Prostate gland (tissue), 2 donors: ENCODE results near the gene CEP112. TPM values are rescaled to one million over a fixed set of nuclear protein-coding genes. Genes with fewer than 3 reads are reported as not detected.
"Not testable (repeated sequence)": the region's sequence is repeated elsewhere in the genome, so short reads cannot be mapped to it uniquely, and the experiment has no call there.

ENCODE experiments used
- DNase-seq: peaks from one replicate; pipeline ENCODE4 v3.0.0-alpha.2; 2019; ENCODE audit warnings: low spot score
- H3K27ac ChIP-seq, 2 donors: fragments of 200-600 bp; sonication (generic); 2 replicates each; pipeline ENCODE4 v1.5.1; 2017 to 2019
- H3K27me3 ChIP-seq: fragments of 200-600 bp; sonication (generic); replicated peaks from 2 replicates; pipeline ENCODE4 v1.5.1; 2019; ENCODE audit not compliant: insufficient read depth
- H3K36me3 ChIP-seq, 2 donors: fragments of 200-600 bp; sonication (generic); 1 replicate in 1 of 2; 2 replicates in 1 of 2; pipeline versions ENCODE4 v1.5.1 to v1.8.1; 2017 to 2019
- H3K4me1 ChIP-seq: fragments of 200-600 bp; sonication (generic); replicated peaks from 2 replicates; pipeline ENCODE4 v1.5.1; 2019
- H3K4me3 ChIP-seq, 2 donors: fragments of 200-600 bp; sonication (generic); 2 replicates each; pipeline ENCODE4 v1.5.1; 2017 to 2019
- H3K9me3 ChIP-seq: fragments of 200-600 bp; sonication (generic); 2 replicates; pipeline ENCODE4 v1.5.1; 2017
- CTCF ChIP-seq, 4 experiments: fragments of 200-600 bp in 2 of 4; fragments of 450-650 bp in 2 of 4; sonication (generic) in 2 of 4; IDR thresholded peaks; 1 replicate in 3 of 4; 2 replicates in 1 of 4; pipeline ENCODE4 v1.5.1; 2016 to 2019; ENCODE audit warnings: antibody characterized with exemption in 4 of 4, mild to moderate bottlenecking in 2 of 4, moderate library complexity in 2 of 4
- POLR2A ChIP-seq: fragments of 450-650 bp; IDR thresholded peaks from one replicate; pipeline ENCODE4 v1.6.1; 2016; ENCODE audit warnings: antibody characterized with exemption, mild to moderate bottlenecking
- POLR2AphosphoS5 ChIP-seq: sonication (generic); formaldehyde crosslinking; IDR thresholded peaks from one replicate; pipeline ENCODE4 v1.6.1; 2017; ENCODE audit warnings: antibody characterized with exemption
- WGBS: methylation state at CpG from one replicate; pipeline ENCODE4 v1.1.5; 2018; 5-methylcytosine and 5-hydroxymethylcytosine counted together
- intact Hi-C: fragments of 100-400 bp; cut with DNase I; formaldehyde crosslinking; loops from one replicate; pipeline ENCODE4 v1.14.2; 2022
- total RNA-seq, 2 donors: library from RNA; depleted of rRNA; stranded (reverse); fragments of >200 nt; gene quantifications; one replicate each; pipeline ENCODE4 v1.1.0, GENCODE V29; 2016

The CEP112 gene
- total RNA-seq, 2 donors from 2014 or later = 2.3 to 22.8 TPM

GRCh38 chr17:66171172-66171571 lies 20.8 kb downstream of the CEP112 start:
- no peaks in the 10 kb centered on the region for H3K27me3 ChIP-seq
- H3K9me3 ChIP-seq = no peaks in the 10 kb centered on the region
- no peaks in the 10 kb centered on the region for H3K4me1 ChIP-seq
- intact Hi-C loops = no loop called here
- no peak overlapping the region for H3K27ac ChIP-seq
- no peak overlapping the region for H3K4me3 ChIP-seq
- H3K36me3 ChIP-seq = no peaks in the 10 kb centered on the region
- TF ChIP-seq CTCF (IDR thresholded peaks at IDR 0.05) (no peak), POLR2AphosphoS5 (no peak), POLR2A (no peak)
- no peak for DNase-seq

- 89% methylated on average over 3 of the region's 3 CpGs for WGBS
- H3K27me3 ChIP-seq = no peaks in the 10 kb centered on the region
- H3K36me3 ChIP-seq = no peaks in the 10 kb centered on the region
- H3K27ac ChIP-seq = no peak overlapping the region
- H3K9me3 ChIP-seq = no peaks in the 10 kb centered on the region
- intact Hi-C loops = loop anchor here (5.0 to 10.0 kb wide), 3 partner anchors 715 to 935 kb away; no protein-coding TSS in a partner anchor
- no peaks in the 10 kb centered on the region for H3K4me1 ChIP-seq
- TF ChIP-seq CTCF (IDR thresholded peaks at IDR 0.05) = no peak
- TF ChIP-seq POLR2AphosphoS5 = no peak
- TF ChIP-seq POLR2A = no peak
- no peak for DNase-seq
- H3K4me3 ChIP-seq = no peak overlapping the region
These were observed 22.1 kb downstream of the CEP112 start for GRCh38 chr17:66169839-66170238.

GRCh38 chr17:66167189-66167815 lies 24.6 kb downstream of the CEP112 start:
- Histone ChIP-seq H3K4me1 (no peaks in the 10 kb centered on the region), H3K36me3 (no peaks in the 10 kb centered on the region), H3K9me3 (no peaks in the 10 kb centered on the region), H3K27me3 (no peaks in the 10 kb centered on the region), H3K27ac (no peak overlapping the region), H3K4me3 (no peak overlapping the region)
- no peak for DNase-seq
- 68% methylated on average over 5 of the region's 5 CpGs for WGBS
- intact Hi-C loops = loop anchor here (5.0 to 10.0 kb wide), 3 partner anchors 713 to 933 kb away; no protein-coding TSS in a partner anchor
- TF ChIP-seq CTCF (IDR thresholded peaks at IDR 0.05) (no peak), POLR2A (no peak), POLR2AphosphoS5 (no peak)

GRCh38 chr17:66165537-66166123 lies 26.3 kb downstream of the CEP112 start:
- no peak for TF ChIP-seq POLR2AphosphoS5
- peak; percentile 59 to 84 (median 78) for TF ChIP-seq CTCF (IDR thresholded peaks at IDR 0.05)
- no peak for TF ChIP-seq POLR2A
- Histone ChIP-seq H3K27ac (no peak overlapping the region), H3K27me3 (no peaks in the 10 kb centered on the region), H3K4me3 (no peak overlapping the region), H3K9me3 (no peaks in the 10 kb centered on the region), H3K36me3 (no peaks in the 10 kb centered on the region), H3K4me1 (no peaks in the 10 kb centered on the region)
- peak; percentile 13 for DNase-seq
- intact Hi-C loops = loop anchor here (5.0 to 10.0 kb wide), 3 partner anchors 711 to 931 kb away; no protein-coding TSS in a partner anchor

- H3K27ac ChIP-seq, H3K36me3 ChIP-seq, H3K9me3 ChIP-seq, H3K4me3 ChIP-seq, DNase-seq, H3K27me3 ChIP-seq, H3K4me1 ChIP-seq, intact Hi-C loops: not testable (repeated sequence)
- 96% methylated on average over 4 of the region's 4 CpGs for WGBS
These were observed 36.9 kb downstream of the CEP112 start for GRCh38 chr17:66155055-66155454.
